Vagina (tissue), 2 donors: ENCODE measurements around the gene ZNF827.

Experiments
- POLR2AphosphoS5 ChIP-seq, 2 donors: sonication (generic); formaldehyde crosslinking; IDR thresholded peaks; one replicate each; pipeline ENCODE4 v1.9.0; 2017; ENCODE audit warnings: antibody characterized with exemption in 2 of 2, mild to moderate bottlenecking in 2 of 2, low read depth in 1 of 2; ENCODE audit not compliant: insufficient read depth in 1 of 2
- TF ChIP-seq, protein P1 (sequence below), 3 experiments: fragments of 450-650 bp in 2 of 3; fragments of 200-600 bp in 1 of 3; sonication (generic) in 1 of 3; IDR thresholded peaks; one replicate each; pipeline ENCODE4 v1.5.1; 2017 to 2019; ENCODE audit warnings: antibody characterized with exemption in 3 of 3, mild to moderate bottlenecking in 2 of 3, moderate library complexity in 2 of 3

DNA sequence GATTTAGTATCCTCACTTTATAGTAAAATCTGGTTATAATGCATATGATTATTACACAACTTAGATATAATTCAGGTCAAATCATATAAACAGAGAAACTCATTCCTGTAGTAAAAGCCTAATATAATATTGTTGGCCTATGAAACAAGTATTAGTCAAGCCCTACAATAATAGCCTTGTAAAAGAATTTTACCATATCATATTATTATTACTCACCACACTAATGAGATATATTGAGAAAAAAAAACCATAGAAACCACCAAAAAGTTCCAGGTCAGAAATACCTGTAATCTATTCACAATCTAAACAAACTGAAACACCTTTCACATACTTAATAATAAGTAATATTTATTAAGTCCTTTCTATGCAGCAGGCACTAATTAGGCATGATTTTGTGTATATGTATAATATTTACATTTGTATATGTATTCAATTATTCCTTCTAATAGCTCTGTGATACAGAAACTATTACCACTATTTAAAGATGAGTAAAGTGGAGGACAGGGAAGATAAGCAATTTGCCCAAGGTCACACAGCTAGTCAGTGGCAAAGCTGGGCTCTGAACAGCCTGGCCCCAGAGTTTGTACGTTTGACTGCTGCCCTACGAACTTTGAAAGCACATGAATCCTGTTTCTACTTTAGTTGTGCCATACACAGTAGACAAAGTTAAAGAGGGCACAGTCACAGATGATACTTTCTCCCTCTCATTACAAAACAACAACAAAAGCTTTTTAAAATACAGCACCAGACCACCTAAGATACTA is 9.0 kb downstream of the ZNF827 start:
- TF ChIP-seq, protein P1, sequence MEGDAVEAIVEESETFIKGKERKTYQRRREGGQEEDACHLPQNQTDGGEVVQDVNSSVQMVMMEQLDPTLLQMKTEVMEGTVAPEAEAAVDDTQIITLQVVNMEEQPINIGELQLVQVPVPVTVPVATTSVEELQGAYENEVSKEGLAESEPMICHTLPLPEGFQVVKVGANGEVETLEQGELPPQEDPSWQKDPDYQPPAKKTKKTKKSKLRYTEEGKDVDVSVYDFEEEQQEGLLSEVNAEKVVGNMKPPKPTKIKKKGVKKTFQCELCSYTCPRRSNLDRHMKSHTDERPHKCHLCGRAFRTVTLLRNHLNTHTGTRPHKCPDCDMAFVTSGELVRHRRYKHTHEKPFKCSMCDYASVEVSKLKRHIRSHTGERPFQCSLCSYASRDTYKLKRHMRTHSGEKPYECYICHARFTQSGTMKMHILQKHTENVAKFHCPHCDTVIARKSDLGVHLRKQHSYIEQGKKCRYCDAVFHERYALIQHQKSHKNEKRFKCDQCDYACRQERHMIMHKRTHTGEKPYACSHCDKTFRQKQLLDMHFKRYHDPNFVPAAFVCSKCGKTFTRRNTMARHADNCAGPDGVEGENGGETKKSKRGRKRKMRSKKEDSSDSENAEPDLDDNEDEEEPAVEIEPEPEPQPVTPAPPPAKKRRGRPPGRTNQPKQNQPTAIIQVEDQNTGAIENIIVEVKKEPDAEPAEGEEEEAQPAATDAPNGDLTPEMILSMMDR (IDR thresholded peaks at IDR 0.05): no peak
- TF ChIP-seq POLR2AphosphoS5 (IDR thresholded peaks at IDR 0.05; ENCODE audit: insufficient read depth in 1 of 2, low read depth in 1 of 2): no peak
